ENCODE results near the gene KCNJ10.

Gene KCNJ10

GRCh38 chr1:160082926-160083325 lies 13.0 kb upstream of the KCNJ10 start:
- no peak for DNase-seq

- DNase-seq = no peak
These were observed 12.5 kb upstream of the KCNJ10 start for GRCh38 chr1:160082487-160082886.

GRCh38 chr1:160081261-160081936 lies 11.4 kb upstream of the KCNJ10 start, which contains the start of gene KCNJ9:
Gene KCNJ9 (plus strand): TSS chr1:160081538. CDS start chr1:160084031, 2,493 bp downstream.
- peak; percentile 98 to 99 for DNase-seq

- DNase-seq = no peak
These were observed 10.6 kb upstream of the KCNJ10 start for GRCh38 chr1:160080381-160081100.

GRCh38 chr1:160079448-160079847 lies 9.5 kb upstream of the KCNJ10 start:
- DNase-seq = no peak

GRCh38 chr1:160078512-160079195 lies 8.7 kb upstream of the KCNJ10 start:
- DNase-seq = no peak

- no peak for DNase-seq
These were observed 7.5 kb upstream of the KCNJ10 start for GRCh38 chr1:160077486-160077885.

GRCh38 chr1:160076295-160076694 lies 6.3 kb upstream of the KCNJ10 start:
- no peak for DNase-seq

GRCh38 chr1:160075836-160076235 lies 5.9 kb upstream of the KCNJ10 start:
- DNase-seq = no peak

- DNase-seq = no peak
These were observed 4.9 kb upstream of the KCNJ10 start for GRCh38 chr1:160074865-160075264.

GRCh38 chr1:160071289-160071688 lies 1.3 kb upstream of the KCNJ10 start:
- no peak for DNase-seq

- DNase-seq = peak in 1 of 2 experiments; percentile 80
These were observed 543 bp upstream of the KCNJ10 start for GRCh38 chr1:160070243-160071163.

- no peak for DNase-seq
These were observed 1.7 kb downstream of the KCNJ10 start for GRCh38 chr1:160068225-160068624.

- no peak for DNase-seq
These were observed 2.9 kb downstream of the KCNJ10 start for GRCh38 chr1:160066829-160067745.

- no peak for DNase-seq
These were observed 5.2 kb downstream of the KCNJ10 start for GRCh38 chr1:160064746-160065145.

GRCh38 chr1:160064164-160064563 lies 5.8 kb downstream of the KCNJ10 start:
- DNase-seq = no peak

- no peak for DNase-seq
These were observed 6.8 kb downstream of the KCNJ10 start for GRCh38 chr1:160063176-160063575.

- no peak for DNase-seq
These were observed 7.8 kb downstream of the KCNJ10 start for GRCh38 chr1:160062230-160062532.

- DNase-seq = no peak
These were observed 8.4 kb downstream of the KCNJ10 start for GRCh38 chr1:160061369-160062229.

GRCh38 chr1:160058087-160058486 lies 11.9 kb downstream of the KCNJ10 start:
- DNase-seq = no peak

All from cerebellar nuclear complex (tissue), 1 donor.